HG02981 (cell line): ENCODE measurements around the gene FOXP2.

Source experiments
- ATAC-seq: cut with Tn5 transposase; IDR thresholded peaks from one replicate; pipeline ENCODE4 v1.9.1; 2021; ENCODE audit warnings: mild to moderate bottlenecking, moderate library complexity; ENCODE audit not compliant: unreplicated experiment

The FOXP2 gene

GRCh38 chr7:114649689-114650088 is 235.1 kb downstream of the FOXP2 start:
- no peak for ATAC-seq

GRCh38 chr7:114650491-114650890 is 235.9 kb downstream of the FOXP2 start:
- ATAC-seq = no peak

- ATAC-seq = no peak
Observed at GRCh38 chr7:114652041-114652440, 237.4 kb downstream of the FOXP2 start.

- ATAC-seq = no peak
Observed at GRCh38 chr7:114653364-114654088, 238.9 kb downstream of the FOXP2 start.

- ATAC-seq = no peak
Observed at GRCh38 chr7:114656466-114656865, 241.9 kb downstream of the FOXP2 start.

GRCh38 chr7:114657279-114657678 is 242.7 kb downstream of the FOXP2 start:
- ATAC-seq = no peak

GRCh38 chr7:114658216-114658615 is 243.6 kb downstream of the FOXP2 start:
- no peak for ATAC-seq

DNA sequence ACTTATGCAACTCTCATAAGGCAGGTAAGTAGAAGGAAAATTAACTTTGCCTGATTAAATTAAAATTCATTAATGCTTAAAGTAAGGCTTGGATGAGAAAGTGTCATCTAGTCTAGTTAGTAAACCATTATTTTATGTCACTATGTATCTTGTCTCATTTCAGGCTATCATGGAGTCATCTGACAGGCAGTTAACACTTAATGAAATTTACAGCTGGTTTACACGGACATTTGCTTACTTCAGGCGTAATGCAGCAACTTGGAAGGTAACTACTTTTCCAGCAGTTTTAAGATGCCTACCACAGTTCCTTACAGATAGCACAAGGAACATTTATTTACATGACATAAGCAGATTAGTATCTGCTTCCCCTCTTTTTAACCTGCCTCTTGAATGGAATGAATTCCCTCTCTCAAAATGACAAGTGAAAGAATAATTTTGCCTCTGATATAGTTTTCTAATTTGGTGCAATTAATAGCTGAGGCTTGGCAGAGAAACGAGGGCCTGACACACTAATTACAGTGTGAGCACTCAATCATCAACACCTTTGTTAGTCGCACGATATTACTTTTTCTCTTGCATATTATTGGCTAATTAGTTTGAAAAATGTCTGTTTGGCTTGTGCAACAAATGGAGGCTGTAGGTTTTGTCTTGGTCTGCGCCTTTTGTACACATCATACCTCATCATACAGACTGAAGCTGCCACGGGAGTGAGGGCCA is 245.0 kb downstream of the FOXP2 start:
- ATAC-seq = no peak

DNA sequence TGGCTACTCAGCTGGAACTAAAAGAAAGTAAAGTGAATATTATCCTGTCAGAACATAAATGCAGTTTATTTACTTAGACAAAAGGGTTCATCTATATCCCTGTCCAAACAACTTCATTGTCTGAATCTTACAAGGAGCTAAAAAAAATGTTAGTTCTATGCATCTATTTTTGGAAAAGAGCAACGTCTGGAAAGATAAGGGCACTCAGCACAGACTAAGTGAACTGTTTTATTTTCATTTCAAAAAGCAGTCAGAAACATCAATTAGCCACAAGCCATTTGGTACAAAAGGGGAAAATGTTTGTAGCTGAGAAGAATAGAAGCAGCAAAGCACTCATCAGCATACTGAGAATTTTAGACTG is 245.5 kb downstream of the FOXP2 start:
- no peak for ATAC-seq

GRCh38 chr7:114660753-114661152 is 246.1 kb downstream of the FOXP2 start:
- no peak for ATAC-seq

- no peak for ATAC-seq
Observed at GRCh38 chr7:114662002-114662677, 247.5 kb downstream of the FOXP2 start.

GRCh38 chr7:114663502-114663901 is 248.9 kb downstream of the FOXP2 start:
- ATAC-seq = no peak

DNA sequence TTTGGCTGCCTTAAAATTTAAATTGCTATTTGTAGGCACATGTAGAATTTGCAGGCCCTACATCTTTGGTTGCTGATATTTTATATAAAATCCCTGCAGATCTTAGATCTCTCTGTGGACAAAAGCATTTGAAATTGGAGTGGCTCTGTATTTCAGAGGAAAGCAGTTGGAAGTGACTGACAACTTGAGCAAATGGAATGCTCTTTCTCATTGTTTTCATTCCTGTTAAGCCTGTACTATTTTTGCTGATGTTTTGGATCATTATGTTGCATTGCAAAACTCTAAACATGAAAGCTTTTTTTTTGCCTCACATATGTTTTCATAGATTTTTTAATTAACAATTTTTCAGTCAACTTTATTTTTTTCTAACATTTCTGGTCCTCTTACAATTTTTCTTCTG is 256.1 kb downstream of the FOXP2 start:
- ATAC-seq = no peak

DNA sequence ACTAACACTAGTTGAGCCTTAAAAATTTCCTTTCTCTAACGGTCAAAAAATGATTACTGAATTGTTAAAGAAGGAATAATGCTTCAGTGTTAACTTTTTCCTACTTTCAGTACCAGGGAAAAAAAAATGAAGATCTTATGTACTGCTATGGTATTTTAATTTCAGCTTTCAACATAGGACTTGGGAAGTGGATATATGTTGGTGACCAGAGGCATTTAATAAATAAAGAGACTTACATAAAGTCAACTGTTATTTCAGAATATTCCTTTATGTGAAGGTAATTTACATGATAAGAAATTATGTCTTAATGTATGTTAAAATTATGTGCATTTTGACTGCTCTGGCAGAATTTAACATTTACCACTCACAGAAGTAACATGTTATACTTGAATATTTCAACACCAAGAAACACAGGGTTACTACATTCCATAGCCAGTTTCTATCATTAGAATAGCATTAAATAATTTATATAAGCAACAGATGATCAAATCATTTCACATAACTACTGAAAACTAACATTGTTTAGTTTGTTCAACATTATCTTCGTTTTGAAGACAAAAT is 257.0 kb downstream of the FOXP2 start:
- no peak for ATAC-seq

DNA sequence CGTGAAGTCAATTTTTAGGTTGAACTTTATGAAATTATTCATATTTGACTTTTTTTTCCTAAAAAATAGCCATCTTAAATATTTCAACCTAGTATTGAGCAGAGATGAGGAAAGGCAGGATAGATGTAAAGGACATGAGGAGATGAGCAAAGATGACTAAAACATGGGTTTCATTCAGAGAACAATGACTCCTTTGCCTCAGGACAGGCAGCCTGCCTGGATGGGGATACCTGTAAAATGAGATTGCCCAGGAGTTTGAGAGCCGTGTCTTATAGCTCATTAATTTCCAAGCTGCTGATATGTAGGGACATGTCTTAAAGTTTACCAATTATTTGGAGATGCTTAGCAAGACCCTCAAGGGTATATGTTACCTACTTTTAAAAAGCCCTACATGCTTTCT is 263.5 kb downstream of the FOXP2 start:
- ATAC-seq = no peak

- no peak for ATAC-seq
Observed at GRCh38 chr7:114687238-114687637, 272.6 kb downstream of the FOXP2 start.

DNA sequence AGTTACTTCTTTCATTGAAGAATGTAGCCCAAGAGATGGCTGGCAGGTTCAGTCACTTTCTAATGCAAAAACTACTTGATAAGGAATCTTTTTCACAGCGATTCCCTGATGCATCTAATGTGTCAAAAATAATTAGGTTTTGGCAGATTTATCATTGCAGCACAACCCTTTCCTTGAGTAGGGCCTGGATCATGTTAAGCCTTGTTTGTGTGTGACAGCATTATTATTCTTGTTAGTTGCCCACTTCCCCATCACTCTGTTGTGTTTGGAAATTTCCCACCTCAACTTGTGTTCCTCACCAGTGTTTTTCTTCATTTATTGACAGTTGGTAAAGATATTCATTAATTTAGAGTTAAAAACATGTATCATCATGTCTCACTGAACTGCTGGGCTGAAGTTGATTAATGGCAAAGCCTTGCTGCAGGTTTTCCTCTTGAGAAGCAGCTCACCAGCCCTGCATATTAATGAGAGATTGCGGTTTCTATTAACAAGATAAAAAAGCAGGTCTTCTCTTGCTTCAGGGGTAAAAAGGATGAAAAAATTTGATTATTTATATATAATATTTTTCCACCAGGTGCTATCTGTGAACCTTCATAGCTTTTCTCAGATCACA is 273.9 kb downstream of the FOXP2 start:
- no peak for ATAC-seq

GRCh38 chr7:114689406-114689805 is 274.8 kb downstream of the FOXP2 start:
- no peak for ATAC-seq

- no peak for ATAC-seq
Observed at GRCh38 chr7:114691605-114692004, 277.0 kb downstream of the FOXP2 start.

DNA sequence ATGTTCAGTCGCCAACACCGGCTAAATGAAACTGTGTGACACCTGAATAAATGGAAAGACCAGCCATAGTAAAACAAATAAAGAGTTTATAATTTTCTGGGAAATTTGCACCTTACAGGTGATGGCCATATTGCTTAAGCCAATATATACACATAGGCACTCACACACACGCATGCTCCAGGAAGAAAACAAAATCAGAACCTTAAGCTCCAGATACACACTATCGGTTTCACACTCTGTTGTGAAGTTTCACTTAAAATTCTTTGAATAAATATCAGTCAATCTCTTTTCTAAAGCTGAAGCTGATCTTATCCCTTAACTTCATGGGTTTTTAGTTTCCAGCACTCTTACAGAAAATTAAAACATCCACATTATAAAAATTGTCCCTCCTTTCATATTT is 280.6 kb downstream of the FOXP2 start:
- ATAC-seq = no peak

- no peak for ATAC-seq
Observed at GRCh38 chr7:114700247-114700928, 285.8 kb downstream of the FOXP2 start.
